HG02885 (cell line): ENCODE results near the gene C12orf43.

ENCODE experiments used
- ATAC-seq: cut with Tn5 transposase; IDR thresholded peaks from one replicate; pipeline ENCODE4 v1.9.1; 2021; ENCODE audit warnings: mild to moderate bottlenecking; ENCODE audit not compliant: unreplicated experiment, poor library complexity

Gene C12orf43

DNA sequence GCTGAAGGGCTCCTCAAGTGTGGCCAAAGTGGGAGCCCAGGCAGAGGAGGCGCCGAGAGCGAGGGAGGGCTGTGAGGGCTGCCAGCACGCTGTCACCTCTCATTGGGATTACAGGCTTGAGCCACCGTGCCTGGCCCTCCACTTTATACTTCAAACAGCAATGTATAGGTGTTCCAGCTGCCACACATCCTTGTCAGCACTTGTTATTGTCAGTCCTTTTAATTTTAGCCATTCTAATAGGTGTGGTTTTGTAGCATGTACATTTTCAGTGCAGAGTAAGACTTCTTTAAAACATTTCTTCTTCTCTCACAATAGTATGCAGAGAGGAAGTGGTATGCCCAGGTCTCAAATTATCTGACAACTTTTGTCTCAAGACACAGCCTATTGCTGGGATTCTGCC is 65.5 kb downstream of the C12orf43 start:
- no peak for ATAC-seq
